Memory B cell (primary cell): Measurements from ENCODE around the gene TMEM116.
"Not testable (repeated sequence)": the region's sequence is repeated elsewhere in the genome, so short reads cannot be mapped to it uniquely, and the experiment has no call there.

Experiments used
- ATAC-seq: fragments of 150-1000 bp; cut with Tn5 transposase; 2 replicates; pipeline ENCODE4 v1.10.0; 2021; ENCODE audit warnings: low read depth, mild to moderate bottlenecking, moderate library complexity
- DNase-seq, 2 donors: peaks; one replicate each; pipeline ENCODE4 v3.0.0; 2022; ENCODE audit warnings: low spot score in 2 of 2
- H3K27ac Mint-ChIP-seq: one replicate; pipeline ENCODE4 v1.8.0; 2022; ENCODE audit warnings: mild to moderate bottlenecking, moderate library complexity, mixed read lengths
- H3K27me3 Mint-ChIP-seq: one replicate; pipeline ENCODE4 v1.8.0; 2022; ENCODE audit warnings: mixed read lengths
- H3K36me3 Mint-ChIP-seq: one replicate; pipeline ENCODE4 v1.8.0; 2022; ENCODE audit warnings: mild to moderate bottlenecking, mixed read lengths
- H3K4me1 Mint-ChIP-seq: one replicate; pipeline ENCODE4 v1.8.0; 2022; ENCODE audit warnings: mixed read lengths
- H3K4me3 Mint-ChIP-seq: one replicate; pipeline ENCODE4 v1.8.0; 2022; ENCODE audit warnings: mild to moderate bottlenecking, moderate library complexity, mixed read lengths
- H3K9me3 Mint-ChIP-seq: one replicate; pipeline ENCODE4 v1.8.0; 2022; ENCODE audit warnings: mixed read lengths

The TMEM116 gene

GRCh38 chr12:111976291-111976690, 36.7 kb downstream of the TMEM116 start:
- no peaks in the 10 kb centered on the region for H3K27me3 Mint-ChIP-seq
- H3K4me1 Mint-ChIP-seq, result no peaks in the 10 kb centered on the region
- ATAC-seq (no peak), DNase-seq (no peak)
- H3K4me3 Mint-ChIP-seq, result no peak overlapping the region
- peaks cover 3% of the 10 kb centered on the region for H3K36me3 Mint-ChIP-seq
- no peak overlapping the region for H3K27ac Mint-ChIP-seq
- no peaks in the 10 kb centered on the region for H3K9me3 Mint-ChIP-seq

GRCh38 chr12:111975161-111975931, 37.6 kb downstream of the TMEM116 start:
- Mint-ChIP-seq H3K27me3 (no peaks in the 10 kb centered on the region), H3K36me3 (peaks cover 3% of the 10 kb centered on the region), H3K9me3 (no peaks in the 10 kb centered on the region), H3K4me1 (no peaks in the 10 kb centered on the region), H3K4me3 (no peak overlapping the region), H3K27ac (no peak overlapping the region)
- no peak for ATAC-seq
- no peak for DNase-seq

GRCh38 chr12:111971800-111972199, 41.2 kb downstream of the TMEM116 start:
- Mint-ChIP-seq H3K4me3 (no peak overlapping the region), H3K36me3 (peaks cover 7% of the 10 kb centered on the region), H3K27me3 (no peaks in the 10 kb centered on the region), H3K9me3 (no peaks in the 10 kb centered on the region), H3K4me1 (no peaks in the 10 kb centered on the region), H3K27ac (no peak overlapping the region)
- ATAC-seq (no peak), DNase-seq (no peak)

GRCh38 chr12:111964935-111965334, 48.0 kb downstream of the TMEM116 start:
- ATAC-seq, result no peak
- H3K36me3 Mint-ChIP-seq, result peaks cover 32% of the 10 kb centered on the region
- no peak overlapping the region for H3K4me3 Mint-ChIP-seq
- DNase-seq, result no peak
- H3K9me3 Mint-ChIP-seq, result peaks cover 5% of the 10 kb centered on the region
- no peak overlapping the region for H3K27ac Mint-ChIP-seq
- peaks cover 2% of the 10 kb centered on the region for H3K4me1 Mint-ChIP-seq
- no peaks in the 10 kb centered on the region for H3K27me3 Mint-ChIP-seq

GRCh38 chr12:111959518-111959917, 53.4 kb downstream of the TMEM116 start:
- not testable (repeated sequence) for H3K4me3 Mint-ChIP-seq, H3K4me1 Mint-ChIP-seq, H3K27ac Mint-ChIP-seq, H3K27me3 Mint-ChIP-seq, DNase-seq, ATAC-seq
- Mint-ChIP-seq H3K9me3 (peaks cover 13% of the 10 kb centered on the region), H3K36me3 (peaks cover 48% of the 10 kb centered on the region)

- H3K27ac Mint-ChIP-seq, H3K4me3 Mint-ChIP-seq, ATAC-seq, DNase-seq, H3K27me3 Mint-ChIP-seq: not testable (repeated sequence)
- H3K36me3 Mint-ChIP-seq, result peaks cover 47% of the 10 kb centered on the region
- H3K9me3 Mint-ChIP-seq, result peaks cover 16% of the 10 kb centered on the region
- peaks cover 12% of the 10 kb centered on the region for H3K4me1 Mint-ChIP-seq
Measured at GRCh38 chr12:111957224-111957623, 55.7 kb downstream of the TMEM116 start.

GRCh38 chr12:111954969-111955368, 58.0 kb downstream of the TMEM116 start:
- no peak overlapping the region for H3K27ac Mint-ChIP-seq
- peaks cover 38% of the 10 kb centered on the region for H3K36me3 Mint-ChIP-seq
- H3K9me3 Mint-ChIP-seq, result peaks cover 15% of the 10 kb centered on the region
- DNase-seq, result no peak
- peaks cover 17% of the 10 kb centered on the region for H3K4me1 Mint-ChIP-seq
- no peaks in the 10 kb centered on the region for H3K27me3 Mint-ChIP-seq
- ATAC-seq, result no peak
- no peak overlapping the region for H3K4me3 Mint-ChIP-seq

GRCh38 chr12:111953455-111953854, 59.5 kb downstream of the TMEM116 start:
- Mint-ChIP-seq H3K27ac (no peak overlapping the region), H3K9me3 (peaks cover 8% of the 10 kb centered on the region)
- DNase-seq, result no peak

GRCh38 chr12:111952084-111952787, 60.7 kb downstream of the TMEM116 start:
- H3K9me3 Mint-ChIP-seq, H3K27me3 Mint-ChIP-seq, H3K4me3 Mint-ChIP-seq, DNase-seq, ATAC-seq, H3K27ac Mint-ChIP-seq: not testable (repeated sequence)
- Mint-ChIP-seq H3K4me1 (peaks cover 15% of the 10 kb centered on the region), H3K36me3 (peaks cover 22% of the 10 kb centered on the region)

More at GRCh38 chr12:111953455-111953854, 59.5 kb downstream of the TMEM116 start:
- Mint-ChIP-seq H3K4me3 (no peak overlapping the region), H3K4me1 (peaks cover 16% of the 10 kb centered on the region), H3K36me3 (peaks cover 25% of the 10 kb centered on the region), H3K27me3 (no peaks in the 10 kb centered on the region)
- ATAC-seq, result no peak

- not testable (repeated sequence) for ATAC-seq, H3K9me3 Mint-ChIP-seq
Measured at GRCh38 chr12:111950961-111951676, 61.8 kb downstream of the TMEM116 start.

GRCh38 chr12:111943929-111944328, 69.0 kb downstream of the TMEM116 start:
- H3K27me3 Mint-ChIP-seq, result no peaks in the 10 kb centered on the region
- no peak overlapping the region for H3K27ac Mint-ChIP-seq
- H3K4me3 Mint-ChIP-seq, result no peak overlapping the region

More at GRCh38 chr12:111950961-111951676, 61.8 kb downstream of the TMEM116 start:
- H3K27ac Mint-ChIP-seq, H3K27me3 Mint-ChIP-seq, DNase-seq, H3K4me3 Mint-ChIP-seq: not testable (repeated sequence)
- peaks cover 15% of the 10 kb centered on the region for H3K4me1 Mint-ChIP-seq
- peaks cover 21% of the 10 kb centered on the region for H3K36me3 Mint-ChIP-seq

GRCh38 chr12:111942557-111942956, 70.4 kb downstream of the TMEM116 start:
- H3K4me3 Mint-ChIP-seq, result no peak overlapping the region

More at GRCh38 chr12:111943929-111944328, 69.0 kb downstream of the TMEM116 start:
- Mint-ChIP-seq H3K36me3 (no peaks in the 10 kb centered on the region), H3K4me1 (peaks cover 3% of the 10 kb centered on the region), H3K9me3 (no peaks in the 10 kb centered on the region)
- DNase-seq (no peak), ATAC-seq (no peak)

GRCh38 chr12:111937429-111937828, 75.5 kb downstream of the TMEM116 start:
- no peaks in the 10 kb centered on the region for H3K4me1 Mint-ChIP-seq
- no peaks in the 10 kb centered on the region for H3K9me3 Mint-ChIP-seq

More at GRCh38 chr12:111942557-111942956, 70.4 kb downstream of the TMEM116 start:
- no peaks in the 10 kb centered on the region for H3K9me3 Mint-ChIP-seq
- no peak for DNase-seq
- peaks cover 3% of the 10 kb centered on the region for H3K4me1 Mint-ChIP-seq
- no peaks in the 10 kb centered on the region for H3K27me3 Mint-ChIP-seq
- H3K36me3 Mint-ChIP-seq, result no peaks in the 10 kb centered on the region
- ATAC-seq, result no peak
- H3K27ac Mint-ChIP-seq, result no peak overlapping the region

GRCh38 chr12:111936869-111937268, 76.1 kb downstream of the TMEM116 start:
- H3K36me3 Mint-ChIP-seq, result peaks cover 5% of the 10 kb centered on the region
- no peak for ATAC-seq
- no peak for DNase-seq
- H3K9me3 Mint-ChIP-seq, result no peaks in the 10 kb centered on the region
- no peak overlapping the region for H3K4me3 Mint-ChIP-seq
- no peak overlapping the region for H3K27ac Mint-ChIP-seq
- H3K27me3 Mint-ChIP-seq, result no peaks in the 10 kb centered on the region
- H3K4me1 Mint-ChIP-seq, result no peaks in the 10 kb centered on the region

More at GRCh38 chr12:111937429-111937828, 75.5 kb downstream of the TMEM116 start:
- DNase-seq (no peak), ATAC-seq (no peak)
- no peak overlapping the region for H3K4me3 Mint-ChIP-seq
- H3K36me3 Mint-ChIP-seq, result peaks cover 5% of the 10 kb centered on the region
- H3K27me3 Mint-ChIP-seq, result no peaks in the 10 kb centered on the region
- H3K27ac Mint-ChIP-seq, result no peak overlapping the region
